NCI-H2171 (cell line): ENCODE results near the gene GNB2.

Experiments used
- DNase-seq: peaks from one replicate; lab custom pipeline; 2025; lab: John Stamatoyannopoulos, UW

Gene GNB2

DNA sequence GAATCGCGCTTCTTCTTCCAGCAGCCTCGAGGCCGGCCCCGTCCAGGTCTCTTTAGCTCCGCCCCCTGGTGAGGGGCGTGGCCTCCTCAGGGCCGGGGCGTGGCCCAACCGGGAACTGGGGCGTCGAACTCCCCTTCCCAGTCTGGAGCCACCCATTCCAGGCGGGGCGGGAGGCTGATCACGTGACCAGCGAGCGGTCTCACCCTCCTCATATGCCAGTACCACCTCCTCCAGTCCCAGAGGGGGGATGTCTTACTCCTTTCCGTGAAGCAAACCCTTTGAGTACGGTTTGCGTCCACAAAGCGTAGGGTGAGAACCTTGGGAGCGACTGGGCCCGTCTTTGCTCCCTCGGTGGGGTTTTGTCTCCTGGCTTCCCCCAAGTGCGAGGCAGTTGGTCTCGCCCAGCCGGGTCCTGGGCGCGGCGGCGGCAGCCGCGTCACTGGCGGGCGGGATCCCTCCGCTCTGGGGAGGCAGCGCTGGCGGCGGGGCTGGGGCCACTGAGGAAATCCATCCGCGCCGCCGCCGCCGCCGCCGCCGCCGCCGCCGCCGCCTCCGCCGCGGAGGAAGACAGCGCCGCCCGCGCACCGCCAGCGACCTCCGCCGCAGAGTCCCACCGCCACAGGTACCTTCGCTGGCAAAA, at the start of gene GNB2:
Gene GNB2 (plus strand): TSS at position 439 of the 640 bp plus-strand sequence. CDS start 2,526 bp downstream, outside the sequence.
- DNase-seq = peak; percentile 99

DNA sequence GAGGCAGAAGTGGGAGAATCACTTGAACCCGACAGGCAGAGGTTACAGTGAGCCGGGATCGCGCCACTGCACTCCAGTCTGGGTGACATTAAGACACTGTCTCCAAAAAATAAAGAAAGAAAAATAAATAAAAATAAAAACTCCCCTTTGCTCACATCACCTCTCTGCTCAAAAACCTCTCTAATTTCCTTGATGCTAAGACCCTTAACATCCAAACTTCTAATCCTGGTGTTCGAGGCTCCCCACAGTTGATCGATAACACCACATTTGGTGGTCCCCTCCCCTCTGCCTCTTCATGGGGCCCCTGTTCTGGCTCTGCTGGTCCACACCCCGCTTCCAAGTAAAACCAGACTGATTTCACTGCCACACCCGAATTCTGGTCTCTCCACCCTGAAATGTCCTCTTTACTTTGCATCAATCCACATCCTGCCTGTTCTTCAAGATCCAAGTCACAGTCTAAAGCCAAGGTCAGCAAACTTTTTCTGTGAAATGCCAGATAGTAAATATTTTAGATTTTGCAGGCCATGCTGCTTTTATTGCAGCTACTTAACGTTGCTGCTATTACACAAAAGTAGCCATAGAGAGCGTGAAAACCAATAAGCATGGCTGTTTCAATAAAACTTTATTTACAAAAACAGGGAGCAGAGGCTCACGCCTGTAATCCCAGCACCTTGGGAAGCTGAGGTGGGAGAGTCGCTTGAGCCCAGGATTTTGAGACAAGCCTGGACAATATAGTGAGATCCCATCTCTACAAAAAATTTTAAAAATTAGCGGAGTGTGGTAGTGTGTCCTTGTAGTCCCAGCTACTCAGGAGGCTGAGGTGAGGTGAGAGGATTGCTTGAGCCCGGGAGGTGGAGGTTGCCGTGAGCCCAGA, 49.4 kb upstream of the GNB2 start:
- DNase-seq = no peak

DNA sequence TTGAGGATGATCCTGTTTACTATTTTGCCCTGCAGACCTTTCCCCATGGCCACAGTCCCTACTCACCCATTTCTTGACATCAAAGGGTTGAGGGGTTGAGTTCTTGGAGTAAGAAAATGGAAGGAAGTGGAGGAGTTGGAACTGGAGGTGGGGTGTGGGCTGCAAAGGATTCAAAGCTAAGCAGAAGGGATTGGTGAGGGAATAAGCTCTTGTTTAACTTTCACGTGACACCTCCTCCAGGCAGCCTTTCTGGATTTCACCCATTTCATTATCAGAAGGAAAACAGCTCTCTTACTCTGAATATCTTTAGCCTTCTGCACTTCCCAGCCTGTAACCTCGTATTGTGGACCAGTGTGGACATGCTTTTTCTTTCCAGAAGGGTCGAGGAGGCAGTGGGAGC, 47.5 kb upstream of the GNB2 start:
- DNase-seq = no peak

DNA sequence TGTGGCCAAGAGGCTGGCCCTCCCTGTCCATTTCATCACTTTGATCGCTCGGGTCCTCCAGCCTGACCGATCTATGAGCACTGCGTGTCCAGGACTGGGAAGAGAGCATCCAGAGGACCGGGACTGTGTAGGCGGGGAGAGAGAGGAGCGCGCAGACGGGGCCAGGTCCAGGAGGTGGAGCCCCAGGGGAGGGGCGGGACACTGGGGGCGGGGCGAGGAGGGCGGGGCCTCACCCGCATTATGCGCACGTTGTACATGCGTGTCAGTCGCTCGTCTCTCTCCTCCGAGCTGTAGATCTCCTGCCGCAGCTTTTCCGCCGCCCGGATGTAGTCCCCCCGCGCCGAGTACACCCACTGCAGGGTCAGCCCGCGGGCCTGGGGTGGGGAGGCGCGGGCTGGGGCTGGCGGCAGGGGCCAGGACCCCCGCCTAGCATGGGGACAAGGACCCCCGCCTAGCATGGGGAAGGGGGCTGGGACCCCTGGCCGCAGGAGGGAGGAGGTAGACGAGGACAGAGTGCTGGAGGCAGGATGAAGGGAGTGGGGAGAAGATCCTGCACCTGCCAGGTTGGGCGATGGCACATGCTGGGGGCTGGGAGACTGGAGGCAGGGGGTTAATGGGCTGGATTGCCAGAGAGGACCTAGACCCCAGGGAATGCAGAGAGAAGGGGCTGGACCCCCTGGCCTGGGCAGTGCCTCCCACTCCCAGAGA, 46.9 kb upstream of the GNB2 start:
- no peak for DNase-seq

DNA sequence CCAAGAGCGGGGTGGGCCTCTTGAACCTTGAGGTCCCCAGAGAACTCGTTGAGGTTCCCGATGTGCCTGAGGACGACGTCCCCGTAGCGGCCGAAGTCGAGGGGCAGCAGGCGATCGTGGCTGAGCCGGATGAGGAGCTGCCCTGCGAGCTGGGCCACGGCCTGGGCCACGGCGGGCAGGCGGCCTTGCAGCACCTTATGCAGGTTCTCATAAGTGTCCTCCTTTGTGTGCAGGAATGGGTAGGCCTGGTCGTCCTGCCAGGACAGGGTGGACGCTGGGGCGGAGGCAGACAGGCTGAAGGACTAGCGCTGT, 46.3 kb upstream of the GNB2 start:
- no peak for DNase-seq

DNA sequence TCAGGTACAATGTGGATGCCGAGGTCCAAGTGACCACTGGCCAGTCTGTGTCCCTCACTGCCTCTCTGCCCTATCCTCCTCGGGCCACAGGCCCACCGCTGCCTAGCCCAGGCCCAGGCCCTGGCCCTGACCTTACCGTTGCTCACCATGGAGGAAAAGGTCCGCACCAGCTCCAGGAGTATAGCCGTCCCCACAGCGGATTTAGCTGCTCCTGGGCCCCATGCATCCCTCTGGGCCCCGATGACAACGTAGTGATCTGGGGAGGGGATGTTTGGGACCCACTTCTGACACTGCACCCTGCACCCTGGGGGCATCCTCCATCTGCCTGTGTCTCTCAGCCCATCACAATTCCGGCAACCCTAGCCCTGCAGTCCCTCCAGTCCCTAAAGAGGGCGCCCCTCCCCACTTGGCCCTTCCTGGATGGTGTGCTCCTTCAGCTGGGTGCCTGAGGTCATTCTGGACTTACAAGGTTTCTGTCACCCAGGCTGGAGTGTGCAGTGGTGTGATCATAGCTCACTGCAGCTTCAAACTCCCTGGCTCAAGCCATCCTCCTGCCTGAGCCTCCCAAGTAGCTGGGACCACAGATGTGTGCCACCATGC, 44.3 kb upstream of the GNB2 start:
- DNase-seq = no peak

DNA sequence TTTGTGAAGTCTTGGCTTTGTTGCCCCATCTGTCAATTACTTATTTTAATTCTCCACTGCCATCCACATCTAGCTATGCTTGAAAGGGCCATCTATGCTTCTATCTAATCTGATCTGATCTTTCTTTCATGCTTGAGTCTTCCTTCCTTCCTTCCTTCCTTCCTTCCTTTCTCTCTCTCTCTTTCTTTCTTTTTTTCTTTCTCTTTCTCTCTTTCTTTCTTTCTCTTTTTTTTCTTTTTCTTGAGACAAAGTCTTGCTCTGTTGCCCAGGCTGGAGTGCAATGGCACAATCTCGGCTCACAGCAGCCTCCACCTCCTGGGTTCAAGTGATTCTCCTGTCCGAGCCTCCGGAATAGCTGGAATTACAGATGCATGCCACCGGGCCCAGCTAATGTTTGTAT, 43.5 kb upstream of the GNB2 start:
- no peak for DNase-seq

DNA sequence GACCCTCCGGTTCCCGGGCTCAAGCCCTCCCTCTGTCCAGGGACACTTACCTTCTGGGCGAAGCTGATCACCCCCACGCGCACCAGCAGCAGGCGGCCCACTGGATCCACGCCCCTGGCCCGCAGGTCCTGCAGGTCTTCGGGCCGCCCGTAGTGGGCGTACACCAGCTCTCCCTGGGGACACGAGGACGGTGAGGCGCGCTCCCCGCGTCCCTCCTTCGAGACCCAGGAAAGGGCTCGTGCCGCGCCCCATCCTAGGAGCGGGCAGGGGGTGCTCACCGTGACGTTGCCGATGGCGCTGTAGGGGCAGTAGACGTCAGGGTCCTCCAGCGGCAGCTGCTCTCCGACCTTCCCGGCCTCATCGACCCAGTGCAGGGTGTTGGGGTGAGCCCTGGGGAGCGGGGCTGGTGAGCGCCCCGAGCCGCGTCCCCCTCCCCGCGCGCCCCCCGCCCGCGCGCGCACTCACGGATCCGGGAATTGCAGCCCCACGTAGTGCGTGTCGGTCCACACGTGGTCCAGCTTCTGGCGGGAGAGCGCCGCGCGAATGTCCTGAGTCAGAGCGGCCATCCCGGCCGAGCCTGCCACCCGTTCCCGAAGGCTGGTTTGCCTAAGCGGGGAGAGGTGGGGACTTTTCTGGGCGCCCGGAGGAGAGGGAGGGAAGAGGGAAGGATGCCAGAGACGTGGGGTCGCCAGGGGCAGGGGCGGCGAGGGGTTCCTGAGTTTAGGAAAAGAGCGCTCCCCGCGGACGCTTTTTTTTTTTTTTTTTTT, 40.4 kb upstream of the GNB2 start:
- DNase-seq = peak; percentile 67

DNA sequence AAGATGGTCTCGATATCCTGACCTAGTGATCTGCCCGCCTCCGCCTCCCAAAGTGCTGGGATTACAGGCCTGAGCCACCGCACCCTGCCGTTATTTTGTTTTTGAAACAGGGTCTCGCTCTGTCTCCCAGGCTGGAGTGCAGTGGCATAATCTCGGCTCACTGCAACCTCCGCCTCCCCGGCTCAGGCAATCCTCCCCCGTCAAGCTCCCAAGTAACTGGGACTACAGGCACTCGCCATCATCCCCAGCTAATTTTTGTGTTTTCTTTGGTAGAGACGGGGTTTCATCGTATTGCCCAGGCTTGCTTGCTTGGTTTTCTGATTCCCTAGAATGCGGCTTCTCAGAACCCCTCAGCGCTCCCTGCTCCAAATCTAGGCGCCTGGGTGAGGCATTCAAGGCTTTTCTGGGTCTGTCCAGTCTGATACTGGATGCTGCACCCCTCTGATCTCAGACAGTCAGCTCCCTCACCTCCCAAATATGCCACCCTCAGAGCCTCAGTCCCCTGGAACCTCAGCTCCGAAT, 33.5 kb upstream of the GNB2 start:
- no peak for DNase-seq

DNA sequence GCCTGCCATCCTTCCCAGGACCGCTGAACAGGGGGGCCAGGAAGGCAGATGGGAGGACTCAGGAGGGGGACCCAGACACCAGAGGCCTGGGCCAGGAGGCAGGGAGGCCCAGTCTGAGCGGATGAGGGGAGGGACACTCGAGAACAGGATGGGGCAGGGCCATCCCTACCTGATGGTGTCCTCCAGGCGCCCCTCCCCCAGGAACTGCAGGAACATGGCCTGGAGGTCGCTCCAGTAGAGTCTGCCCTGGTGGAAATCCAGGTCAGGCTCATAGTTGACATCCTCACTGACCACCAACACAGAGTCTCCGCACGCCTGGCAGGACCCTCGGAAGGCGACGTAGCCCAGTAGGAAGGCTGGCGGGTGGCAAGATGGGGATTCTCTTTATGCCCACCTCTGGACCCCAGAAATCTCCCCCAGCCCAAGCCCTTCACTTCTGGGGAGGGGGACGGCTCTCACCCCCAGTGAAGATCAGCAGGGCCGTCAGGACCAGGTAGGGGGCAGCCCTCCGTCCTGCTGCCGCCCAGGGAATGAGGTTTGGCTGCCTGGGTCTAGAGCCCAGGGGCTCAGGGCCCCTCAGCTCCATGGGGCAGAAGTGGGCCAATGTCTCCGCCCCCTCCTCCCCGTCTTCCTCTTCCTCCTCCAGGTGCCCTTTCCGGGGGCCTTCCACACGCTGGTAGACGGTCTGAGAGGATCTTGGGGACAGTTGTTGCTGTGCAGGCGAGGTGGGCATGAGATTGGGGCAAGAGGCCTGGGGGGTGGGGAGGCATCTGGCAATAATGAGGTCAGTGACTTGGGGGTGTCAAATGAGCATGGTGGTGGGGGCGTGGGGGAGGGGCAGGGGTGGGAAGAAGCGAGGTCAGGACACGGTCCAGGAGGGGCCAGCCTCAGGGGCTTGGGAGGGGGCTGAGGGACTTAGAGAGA, 32.8 kb upstream of the GNB2 start:
- no peak for DNase-seq

DNA sequence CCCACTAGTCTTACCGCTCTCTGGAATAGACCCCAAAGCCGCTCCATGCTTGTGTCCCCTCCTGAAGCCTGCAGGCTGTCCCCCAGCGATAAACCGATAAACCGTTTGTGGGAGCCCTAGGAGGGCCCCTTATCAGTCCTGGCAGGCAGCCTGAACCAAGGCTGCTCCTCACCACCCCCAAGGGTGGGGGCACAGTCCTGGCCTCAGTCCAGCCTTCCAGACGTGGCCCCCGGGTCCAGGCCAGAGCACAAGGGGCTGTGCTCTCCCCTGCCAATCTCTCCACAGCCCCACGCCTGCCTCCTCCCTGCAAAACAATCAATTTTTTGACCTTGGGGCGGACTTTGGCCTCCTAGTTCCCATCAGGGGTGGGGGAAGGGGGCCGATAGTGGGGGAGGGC, 32.1 kb upstream of the GNB2 start, which contains the start of gene TFR2:
Gene TFR2 (minus strand): TSS at position 90 of the 397 bp plus-strand sequence. CDS start 43 bp downstream, at position 47.
- DNase-seq = no peak

DNA sequence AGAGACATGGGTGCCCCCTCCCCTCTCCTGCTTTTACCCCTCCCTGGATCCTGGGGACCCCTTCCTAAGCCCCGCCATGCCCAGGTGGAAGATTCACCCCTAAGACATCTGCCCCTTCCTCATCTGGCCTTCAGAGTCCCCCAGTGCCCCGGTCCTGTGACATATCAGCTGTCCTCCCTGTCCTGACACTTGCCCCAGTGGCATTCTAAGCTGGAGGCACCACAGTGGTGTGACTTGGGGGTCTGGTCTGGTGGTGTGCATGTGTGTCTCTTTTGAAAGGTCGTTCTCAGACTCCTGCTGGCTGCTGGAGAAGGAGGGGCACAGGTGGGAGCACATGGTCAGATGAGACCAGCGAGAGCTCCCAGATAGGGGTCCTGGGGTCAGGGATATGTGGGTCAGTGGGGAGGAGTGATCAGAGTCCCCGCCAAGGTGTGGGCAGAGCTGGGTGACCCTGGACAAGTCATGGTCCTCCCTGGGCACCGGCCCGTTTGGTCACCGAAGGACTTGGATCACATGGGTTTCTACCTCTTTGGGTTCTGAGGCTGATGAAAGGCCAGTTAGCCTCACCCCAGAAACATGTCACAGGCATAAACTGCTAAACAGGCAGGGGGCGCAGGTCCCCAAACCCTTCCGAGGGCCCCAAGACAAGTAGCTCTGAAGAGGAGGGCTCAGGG, 31.5 kb upstream of the GNB2 start:
- DNase-seq = no peak

DNA sequence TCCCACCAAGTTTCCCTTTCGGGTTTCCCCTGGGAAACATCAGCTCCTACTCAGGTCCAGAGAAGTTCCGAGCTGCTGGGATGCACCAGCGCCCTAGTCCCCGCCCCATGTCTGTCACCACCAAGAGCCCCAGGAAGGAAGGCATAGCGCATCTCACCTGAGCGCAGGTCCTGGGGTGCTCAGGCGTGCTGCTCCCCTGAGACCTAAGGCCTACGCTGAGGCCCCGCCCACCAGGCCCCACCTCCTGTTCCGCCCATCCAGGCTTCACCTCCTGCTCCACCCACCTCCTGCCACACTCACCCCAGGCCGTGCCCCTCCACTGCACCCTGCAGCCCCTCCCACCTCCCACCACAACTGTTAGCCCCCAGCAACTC, 31.0 kb upstream of the GNB2 start:
- DNase-seq = peak; percentile 89

DNA sequence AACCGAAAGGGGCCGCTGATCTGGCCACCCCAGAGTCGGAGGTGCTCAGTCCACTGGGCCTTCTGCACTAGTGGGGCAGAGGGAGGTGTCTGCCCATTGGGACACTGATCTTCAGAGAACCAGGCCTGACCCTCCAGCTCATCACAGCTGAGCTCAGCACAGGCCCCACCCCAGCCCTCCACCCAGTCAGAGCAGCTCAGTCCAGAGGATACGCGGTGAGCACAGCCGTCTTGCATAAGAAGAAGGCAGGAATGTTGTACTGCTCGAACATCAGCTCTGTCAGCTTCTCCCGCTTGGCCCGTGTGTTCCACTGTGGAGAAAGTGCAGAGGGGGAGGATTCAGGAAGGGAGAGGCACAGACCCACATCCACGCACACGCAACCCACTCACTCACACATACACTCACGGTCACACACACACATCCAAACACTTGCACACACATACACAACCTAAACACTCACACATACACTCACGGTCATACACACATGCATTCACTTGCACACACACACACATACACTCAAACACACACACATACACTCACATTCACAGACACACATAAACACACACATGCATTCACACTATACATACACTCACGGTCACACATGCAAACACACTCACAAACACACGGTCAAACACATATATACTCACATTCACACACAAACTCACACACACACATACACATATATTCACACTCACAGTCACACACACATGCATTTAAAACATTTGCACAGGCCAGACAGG, 23.5 kb upstream of the GNB2 start:
- DNase-seq = no peak

DNA sequence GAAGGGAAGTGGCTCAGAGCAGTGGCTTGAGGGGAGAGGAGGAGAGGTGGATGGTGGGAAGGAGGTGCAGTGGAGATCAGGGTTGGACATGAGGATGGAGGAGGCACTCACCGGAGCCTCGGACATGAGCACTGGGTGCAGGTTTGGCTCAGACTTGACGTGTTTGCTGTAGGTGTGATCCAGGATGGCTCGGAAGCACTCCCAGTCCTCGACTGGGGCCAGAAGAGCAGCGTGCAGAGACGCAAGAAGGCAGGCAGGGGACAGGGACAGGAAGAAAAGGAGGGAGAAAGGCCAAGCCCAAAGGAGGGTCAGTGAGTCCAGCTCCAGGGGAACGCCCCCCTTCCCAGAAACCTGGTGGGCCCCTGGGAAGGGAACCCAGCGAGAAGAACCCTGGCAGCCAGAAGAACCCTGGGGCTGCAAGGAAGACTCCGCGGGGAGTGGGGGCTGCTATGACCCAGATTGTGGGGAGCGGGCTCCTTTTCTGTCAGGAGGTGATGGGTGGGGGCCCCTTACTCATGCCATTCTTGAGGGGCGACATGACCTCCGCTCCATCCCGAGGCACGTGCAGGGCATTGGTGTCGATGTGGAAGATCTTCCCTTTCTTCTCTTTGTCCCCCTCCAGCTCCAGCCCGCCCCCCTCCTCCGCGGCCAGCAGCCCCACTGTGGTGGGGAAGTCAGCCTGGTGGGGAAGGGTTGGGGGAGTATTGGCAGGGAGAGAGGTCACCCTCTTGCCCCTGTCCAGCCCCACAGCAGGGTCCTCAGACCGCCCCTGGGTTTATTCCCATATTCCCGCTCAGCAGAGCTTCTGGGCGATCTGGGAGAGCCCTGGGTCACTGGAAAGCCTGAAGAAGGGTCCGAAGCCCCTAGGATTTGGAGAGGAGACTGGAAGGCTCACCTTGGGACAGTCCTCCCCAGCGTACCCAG, 18.4 kb upstream of the GNB2 start:
- no peak for DNase-seq

DNA sequence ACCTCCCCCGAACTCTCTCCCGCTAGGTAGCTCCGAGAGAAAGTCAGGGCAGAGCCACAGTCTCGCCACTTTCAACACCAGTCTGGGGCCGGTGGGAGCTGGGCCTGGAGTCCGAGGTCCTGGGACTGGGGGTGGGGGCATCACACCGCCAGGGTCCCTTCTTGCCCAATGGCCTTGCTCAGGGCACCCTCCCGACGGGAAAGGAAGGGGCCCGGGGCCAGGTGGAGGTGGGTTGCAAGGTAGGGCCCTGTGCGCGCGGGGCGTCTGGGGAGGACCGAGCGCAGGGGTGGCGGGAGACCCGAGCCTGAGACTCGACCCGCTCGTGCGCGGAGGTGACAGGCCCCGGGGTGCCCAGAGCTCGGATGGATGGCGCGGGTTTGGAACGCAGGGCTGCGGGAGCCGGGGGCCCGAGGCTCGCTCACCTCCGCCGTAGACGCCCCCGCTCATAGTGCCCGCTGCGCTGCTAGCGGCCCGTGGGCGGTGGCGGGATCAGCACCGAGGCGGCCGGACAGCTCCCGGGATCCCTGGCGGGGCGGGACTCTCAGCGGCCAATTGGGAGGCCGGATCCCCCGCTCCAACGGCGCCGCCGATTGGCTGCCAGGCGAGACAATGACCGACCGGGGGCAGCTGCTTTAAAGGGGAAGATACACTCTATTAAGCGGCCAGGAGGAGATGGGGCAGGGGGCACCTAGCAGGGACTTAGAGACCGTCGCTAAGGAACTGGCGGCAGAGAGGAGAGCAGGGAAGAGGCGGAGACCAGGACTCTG, 17.4 kb upstream of the GNB2 start, which contains the start of gene ACTL6B:
Gene ACTL6B (minus strand): TSS at position 541 of the 767 bp plus-strand sequence. CDS start 94 bp downstream, at position 447.
- peak; percentile 71 for DNase-seq

DNA sequence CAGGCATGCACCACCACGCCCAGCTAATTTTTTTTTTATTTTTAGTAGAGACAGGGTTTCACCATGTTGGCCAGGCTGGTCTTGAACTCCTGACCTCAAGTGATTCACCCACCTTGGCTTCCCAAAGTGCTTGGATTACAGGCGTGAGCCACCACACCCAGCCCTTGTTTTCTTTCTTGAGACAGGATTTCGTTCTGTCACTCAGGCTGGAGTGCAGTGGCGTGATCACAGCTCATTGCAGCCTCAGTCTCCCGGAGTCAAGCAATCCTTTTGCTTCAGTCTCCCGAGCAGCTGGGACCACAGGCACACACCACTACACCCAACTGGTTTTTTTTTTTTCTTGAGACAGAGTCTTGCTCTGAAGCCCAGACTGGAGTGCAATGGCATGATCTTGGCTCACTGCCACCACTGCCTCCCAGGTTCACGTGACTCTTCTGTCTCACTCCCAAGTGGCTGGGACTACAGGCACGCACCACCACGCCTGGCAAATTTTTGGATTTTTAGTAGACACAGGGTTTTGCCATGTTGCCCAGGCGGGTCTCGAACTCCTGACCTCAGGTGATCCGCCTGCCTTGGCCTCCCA, 11.3 kb upstream of the GNB2 start:
- DNase-seq = peak; percentile 20
